Endometrium (tissue), 2 donors: Measurements from ENCODE around the gene CDCA8.
"Not testable (repeated sequence)": the region's sequence is repeated elsewhere in the genome, so short reads cannot be mapped to it uniquely, and the experiment has no call there.

ENCODE experiments used
- FAIRE-seq: peaks from 2 replicates; lab custom pipeline; 2012; peaks lifted over from hg19 to GRCh38; lab: Jason Lieb, UNC
- donor health status: control.
- donor health status: control.

The CDCA8 gene

GRCh38 chr1:37718181-37718900 is 26.0 kb downstream of the CDCA8 start:
- FAIRE-seq, result no peak

GRCh38 chr1:37718901-37719571 is 26.7 kb downstream of the CDCA8 start:
- no peak for FAIRE-seq

GRCh38 chr1:37719572-37720195 is 27.4 kb downstream of the CDCA8 start:
- FAIRE-seq, result no peak

GRCh38 chr1:37720231-37721130 is 28.2 kb downstream of the CDCA8 start:
- FAIRE-seq, result no peak

- FAIRE-seq, result no peak
Observed at GRCh38 chr1:37721565-37721964, 29.2 kb downstream of the CDCA8 start.

GRCh38 chr1:37722181-37723071 is 30.1 kb downstream of the CDCA8 start:
- FAIRE-seq, result no peak

- FAIRE-seq, result no peak
Observed at GRCh38 chr1:37723072-37723389, 30.7 kb downstream of the CDCA8 start.

- FAIRE-seq, result no peak
Observed at GRCh38 chr1:37723390-37724078, 31.2 kb downstream of the CDCA8 start.

GRCh38 chr1:37724575-37724974 is 32.3 kb downstream of the CDCA8 start:
- FAIRE-seq, result no peak

- FAIRE-seq, result no peak
Observed at GRCh38 chr1:37725851-37726613, 33.7 kb downstream of the CDCA8 start.

- no peak for FAIRE-seq
Observed at GRCh38 chr1:37726751-37727585, 34.7 kb downstream of the CDCA8 start.

- no peak for FAIRE-seq
Observed at GRCh38 chr1:37728416-37728815, 36.1 kb downstream of the CDCA8 start.

GRCh38 chr1:37730376-37730775 is 38.1 kb downstream of the CDCA8 start:
- FAIRE-seq, result no peak

- FAIRE-seq, result no peak
Observed at GRCh38 chr1:37731312-37732019, 39.1 kb downstream of the CDCA8 start.

- FAIRE-seq, result no peak
Observed at GRCh38 chr1:37732111-37732780, 39.9 kb downstream of the CDCA8 start.

GRCh38 chr1:37734629-37735591 is 42.6 kb downstream of the CDCA8 start:
- no peak for FAIRE-seq

- not testable (repeated sequence) for FAIRE-seq
Observed at GRCh38 chr1:37737975-37738374, 45.7 kb downstream of the CDCA8 start.
